Measurements from ENCODE around the gene ANKS6.

- TF ChIP-seq, protein P1, sequence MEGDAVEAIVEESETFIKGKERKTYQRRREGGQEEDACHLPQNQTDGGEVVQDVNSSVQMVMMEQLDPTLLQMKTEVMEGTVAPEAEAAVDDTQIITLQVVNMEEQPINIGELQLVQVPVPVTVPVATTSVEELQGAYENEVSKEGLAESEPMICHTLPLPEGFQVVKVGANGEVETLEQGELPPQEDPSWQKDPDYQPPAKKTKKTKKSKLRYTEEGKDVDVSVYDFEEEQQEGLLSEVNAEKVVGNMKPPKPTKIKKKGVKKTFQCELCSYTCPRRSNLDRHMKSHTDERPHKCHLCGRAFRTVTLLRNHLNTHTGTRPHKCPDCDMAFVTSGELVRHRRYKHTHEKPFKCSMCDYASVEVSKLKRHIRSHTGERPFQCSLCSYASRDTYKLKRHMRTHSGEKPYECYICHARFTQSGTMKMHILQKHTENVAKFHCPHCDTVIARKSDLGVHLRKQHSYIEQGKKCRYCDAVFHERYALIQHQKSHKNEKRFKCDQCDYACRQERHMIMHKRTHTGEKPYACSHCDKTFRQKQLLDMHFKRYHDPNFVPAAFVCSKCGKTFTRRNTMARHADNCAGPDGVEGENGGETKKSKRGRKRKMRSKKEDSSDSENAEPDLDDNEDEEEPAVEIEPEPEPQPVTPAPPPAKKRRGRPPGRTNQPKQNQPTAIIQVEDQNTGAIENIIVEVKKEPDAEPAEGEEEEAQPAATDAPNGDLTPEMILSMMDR (IDR thresholded peaks at IDR 0.05; ENCODE audit: low read depth, low read length, poor library complexity, severe bottlenecking) = no peak
- no peak for TF ChIP-seq EZH2phosphoT487 (IDR thresholded peaks at IDR 0.05; ENCODE audit: borderline replicate concordance, low read length)
Observed at GRCh38 chr9:98830554-98830953, 34.2 kb upstream of the ANKS6 start.
